SU-DHL-6 (cell line): ENCODE results near the gene SH3GL1.
"Not testable (repeated sequence)": the region's sequence is repeated elsewhere in the genome, so short reads cannot be mapped to it uniquely, and the experiment has no call there.

Source experiments
- H2AFZ ChIP-seq: fragments of 200-600 bp; sonication (generic); 2 replicates; pipeline ENCODE4 v1.6.1; 2014; ENCODE audit warnings: low read depth, mild to moderate bottlenecking, moderate library complexity, mixed read lengths, antibody characterized with exemption, low read length; ENCODE audit not compliant: severe bottlenecking
- H3F3A ChIP-seq: fragments of 200-600 bp; shearing (Covaris generic); 2 replicates; pipeline ENCODE4 v1.6.0; 2016; ENCODE audit warnings: antibody characterized with exemption, mild to moderate bottlenecking; ENCODE audit not compliant: insufficient read depth
- H3K27ac ChIP-seq: fragments of 200-600 bp; sonication (generic); 2 replicates; pipeline ENCODE4 v1.5.1; 2016; ENCODE audit warnings: low read depth, mild to moderate bottlenecking, low read length, moderate library complexity, mixed read lengths
- H3K27me3 ChIP-seq: fragments of 200-600 bp; sonication (generic), shearing (Covaris generic); 2 replicates; pipeline ENCODE4 v1.6.0; 2014; ENCODE audit warnings: mild to moderate bottlenecking, low read length
- H3K36me3 ChIP-seq: fragments of 200-600 bp; sonication (generic); 2 replicates; pipeline ENCODE4 v1.6.1; 2014; ENCODE audit warnings: mild to moderate bottlenecking, low read length, mixed read lengths
- H3K4me2 ChIP-seq: fragments of 300-600, 200-600 bp; shearing (Covaris generic), sonication (generic); 2 replicates; pipeline ENCODE4 v1.6.0; 2014; ENCODE audit warnings: low read length, low read depth, mild to moderate bottlenecking; ENCODE audit not compliant: poor library complexity, severe bottlenecking
- H3K4me3 ChIP-seq: fragments of 200-600 bp; sonication (generic); 2 replicates; pipeline ENCODE4 v1.5.1; 2014; ENCODE audit warnings: antibody characterized with exemption, low read length, mild to moderate bottlenecking, mixed read lengths; ENCODE audit not compliant: insufficient read depth, poor library complexity, severe bottlenecking
- H3K79me2 ChIP-seq: fragments of 200-600 bp; sonication (generic); 2 replicates; pipeline ENCODE4 v1.6.1; 2014; ENCODE audit warnings: mild to moderate bottlenecking, low read length, moderate library complexity; ENCODE audit not compliant: insufficient read depth
- H3K9ac ChIP-seq: fragments of 200-600 bp; sonication (generic); 2 replicates; pipeline ENCODE4 v1.7.0; 2014; ENCODE audit warnings: mild to moderate bottlenecking, low read length
- H3K9me2 ChIP-seq: fragments of 200-600 bp; sonication (generic); replicated peaks from 2 replicates; pipeline ENCODE4 v1.6.1; 2014; ENCODE audit warnings: low read length; ENCODE audit not compliant: insufficient read depth
- H3K9me3 ChIP-seq: fragments of 200-600 bp; sonication (generic); 2 replicates; pipeline ENCODE4 v1.6.1; 2014; ENCODE audit warnings: low read length, mixed read lengths; ENCODE audit not compliant: insufficient read depth
- H4K20me1 ChIP-seq: fragments of 200-600 bp; sonication (generic); 2 replicates; pipeline ENCODE4 v1.6.1; 2014; ENCODE audit warnings: low read depth, mild to moderate bottlenecking, antibody characterized with exemption, low read length, moderate library complexity, mixed read lengths
- EZH2phosphoT487 ChIP-seq: fragments of 200-600 bp; sonication (generic), shearing (Covaris generic); conservative IDR thresholded peaks from 2 replicates; pipeline ENCODE4 v1.6.1; 2018; ENCODE audit warnings: mild to moderate bottlenecking, antibody characterized with exemption, low read length, moderate library complexity, mixed read lengths
- TF ChIP-seq, protein P1 (sequence below): fragments of 200-600 bp; sonication (generic); IDR thresholded peaks from one replicate; pipeline ENCODE4 v1.5.1; 2017; ENCODE audit warnings: antibody characterized with exemption, mild to moderate bottlenecking, low read length, moderate library complexity; ENCODE audit not compliant: insufficient read depth, poor library complexity, severe bottlenecking

The SH3GL1 gene

GRCh38 chr19:4329858-4330257 lies 70.5 kb downstream of the SH3GL1 start:
- Histone ChIP-seq H3K27ac (no peak overlapping the region), H2AFZ (no peak overlapping the region), H3F3A (no peaks in the 10 kb centered on the region), H3K36me3 (no peaks in the 10 kb centered on the region), H3K4me2 (no peak overlapping the region), H3K79me2 (no peaks in the 10 kb centered on the region), H3K27me3 (no peaks in the 10 kb centered on the region), H3K4me3 (no peak overlapping the region), H3K9me2 (no peaks in the 10 kb centered on the region), H3K9ac (no peak overlapping the region), H4K20me1 (no peaks in the 10 kb centered on the region), H3K9me3 (no peaks in the 10 kb centered on the region)
- TF ChIP-seq, protein P1, sequence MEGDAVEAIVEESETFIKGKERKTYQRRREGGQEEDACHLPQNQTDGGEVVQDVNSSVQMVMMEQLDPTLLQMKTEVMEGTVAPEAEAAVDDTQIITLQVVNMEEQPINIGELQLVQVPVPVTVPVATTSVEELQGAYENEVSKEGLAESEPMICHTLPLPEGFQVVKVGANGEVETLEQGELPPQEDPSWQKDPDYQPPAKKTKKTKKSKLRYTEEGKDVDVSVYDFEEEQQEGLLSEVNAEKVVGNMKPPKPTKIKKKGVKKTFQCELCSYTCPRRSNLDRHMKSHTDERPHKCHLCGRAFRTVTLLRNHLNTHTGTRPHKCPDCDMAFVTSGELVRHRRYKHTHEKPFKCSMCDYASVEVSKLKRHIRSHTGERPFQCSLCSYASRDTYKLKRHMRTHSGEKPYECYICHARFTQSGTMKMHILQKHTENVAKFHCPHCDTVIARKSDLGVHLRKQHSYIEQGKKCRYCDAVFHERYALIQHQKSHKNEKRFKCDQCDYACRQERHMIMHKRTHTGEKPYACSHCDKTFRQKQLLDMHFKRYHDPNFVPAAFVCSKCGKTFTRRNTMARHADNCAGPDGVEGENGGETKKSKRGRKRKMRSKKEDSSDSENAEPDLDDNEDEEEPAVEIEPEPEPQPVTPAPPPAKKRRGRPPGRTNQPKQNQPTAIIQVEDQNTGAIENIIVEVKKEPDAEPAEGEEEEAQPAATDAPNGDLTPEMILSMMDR = no peak
- TF ChIP-seq EZH2phosphoT487 = no peak

DNA sequence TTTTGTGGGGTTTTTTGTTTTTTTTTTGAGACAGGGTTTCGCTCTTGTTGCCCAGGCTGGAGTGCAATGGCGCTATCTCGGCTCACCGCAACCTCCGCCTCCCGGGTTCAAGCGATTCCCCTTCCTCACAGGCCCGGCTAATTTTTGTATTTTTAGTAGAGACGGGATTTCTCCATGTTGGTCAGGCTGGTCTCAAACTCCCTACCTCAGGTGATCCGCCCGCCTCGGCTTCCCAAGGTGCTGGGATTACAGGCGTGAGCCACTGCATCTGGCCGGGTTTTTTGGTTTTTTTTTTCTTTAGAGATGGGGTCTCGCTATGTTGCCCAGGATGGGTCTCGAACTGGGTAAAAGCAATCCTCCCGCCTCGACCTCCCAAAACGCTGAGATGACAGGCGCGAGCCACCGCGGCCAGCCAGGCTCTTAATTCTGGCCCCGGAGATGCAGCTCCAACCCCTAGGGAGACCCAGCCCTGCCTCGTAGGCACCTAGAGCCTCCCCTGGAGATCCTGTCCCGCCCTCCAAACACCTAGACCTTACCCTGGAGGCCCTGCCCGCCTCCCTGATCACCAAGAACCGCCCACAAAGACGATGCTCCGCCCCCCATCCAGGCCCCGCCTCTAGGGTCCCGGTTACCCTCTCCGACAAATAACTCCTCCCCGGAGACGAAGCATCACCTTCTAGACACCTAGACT lies 71.2 kb downstream of the SH3GL1 start:
- H3K4me2 ChIP-seq, H3K27me3 ChIP-seq, H3F3A ChIP-seq, H3K9me3 ChIP-seq, H3K27ac ChIP-seq, H3K36me3 ChIP-seq, H3K9ac ChIP-seq, H3K4me3 ChIP-seq, H4K20me1 ChIP-seq, H3K9me2 ChIP-seq, H3K79me2 ChIP-seq, H2AFZ ChIP-seq: not testable (repeated sequence)

DNA sequence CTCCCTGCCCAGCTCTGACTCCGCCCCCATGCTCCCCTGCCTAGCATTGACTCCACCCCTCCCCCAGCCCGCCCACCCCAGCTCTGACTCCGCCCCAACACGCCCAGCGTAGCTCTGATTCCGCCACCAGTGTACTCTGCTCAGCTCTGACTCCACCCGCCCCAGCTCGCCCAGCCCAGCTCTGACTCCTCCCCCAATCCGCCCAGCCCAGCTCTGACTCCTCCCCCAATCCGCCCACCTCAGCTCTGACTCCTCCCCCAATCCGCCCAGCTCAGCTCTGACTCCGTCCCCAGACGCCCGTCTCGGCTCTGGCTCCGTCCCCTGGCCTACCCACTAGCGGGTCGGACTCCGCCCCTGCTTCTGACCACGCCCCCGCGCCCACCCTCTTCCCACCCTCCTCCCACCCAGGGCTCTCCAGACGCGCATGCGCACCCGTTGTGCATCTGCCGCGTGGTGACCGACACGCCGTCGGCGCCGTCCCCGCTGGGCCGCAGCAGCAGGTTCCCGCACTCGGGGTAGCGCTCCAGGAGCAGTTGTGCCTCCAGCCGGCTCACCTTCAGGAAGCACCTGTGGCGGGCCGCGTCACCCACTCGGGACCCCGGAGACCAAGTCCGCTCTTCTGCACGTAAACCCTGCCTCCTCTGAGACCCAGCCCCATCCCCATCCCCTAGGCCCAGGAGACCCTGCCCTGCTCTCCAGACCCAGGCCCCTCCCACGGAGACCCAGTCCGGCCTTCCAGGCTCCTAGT lies 71.9 kb downstream of the SH3GL1 start:
- H3K27me3 ChIP-seq = no peaks in the 10 kb centered on the region
- no peaks in the 10 kb centered on the region for H3K9me2 ChIP-seq
- no peaks in the 10 kb centered on the region for H3K9me3 ChIP-seq
- H3K4me3 ChIP-seq = no peak overlapping the region
- H3K36me3 ChIP-seq = no peaks in the 10 kb centered on the region
- no peaks in the 10 kb centered on the region for H3F3A ChIP-seq
- H3K4me2 ChIP-seq = no peak overlapping the region
- H3K79me2 ChIP-seq = no peaks in the 10 kb centered on the region
- H3K27ac ChIP-seq = no peak overlapping the region
- H4K20me1 ChIP-seq = no peaks in the 10 kb centered on the region
- no peak overlapping the region for H2AFZ ChIP-seq
- no peak for TF ChIP-seq EZH2phosphoT487
- TF ChIP-seq, protein P1 = no peak
- no peak overlapping the region for H3K9ac ChIP-seq

- TF ChIP-seq, protein P1 = no peak
- TF ChIP-seq EZH2phosphoT487 = no peak
Measured at GRCh38 chr19:4327877-4328242, 72.5 kb downstream of the SH3GL1 start.

More at GRCh38 chr19:4327877-4328242, 72.5 kb downstream of the SH3GL1 start:
- H4K20me1 ChIP-seq = no peaks in the 10 kb centered on the region
- H3K79me2 ChIP-seq = no peaks in the 10 kb centered on the region
- no peaks in the 10 kb centered on the region for H3K9me2 ChIP-seq
- no peak overlapping the region for H2AFZ ChIP-seq
- H3K4me2 ChIP-seq = no peak overlapping the region
- H3K9ac ChIP-seq = no peak overlapping the region
- H3K4me3 ChIP-seq = no peak overlapping the region
- no peak overlapping the region for H3K27ac ChIP-seq
- no peaks in the 10 kb centered on the region for H3F3A ChIP-seq
- H3K9me3 ChIP-seq = no peaks in the 10 kb centered on the region
- H3K36me3 ChIP-seq = no peaks in the 10 kb centered on the region
- no peaks in the 10 kb centered on the region for H3K27me3 ChIP-seq
